SKM-1 (cell line): ENCODE measurements around the gene TACR1.
"Not testable (repeated sequence)": the region's sequence is repeated elsewhere in the genome, so short reads cannot be mapped to it uniquely, and the experiment has no call there.

ENCODE experiments used
- DNase-seq: peaks from one replicate; lab custom pipeline; 2025; ENCODE audit not compliant: unreplicated experiment; lab: John Stamatoyannopoulos, UW

The TACR1 gene

DNA sequence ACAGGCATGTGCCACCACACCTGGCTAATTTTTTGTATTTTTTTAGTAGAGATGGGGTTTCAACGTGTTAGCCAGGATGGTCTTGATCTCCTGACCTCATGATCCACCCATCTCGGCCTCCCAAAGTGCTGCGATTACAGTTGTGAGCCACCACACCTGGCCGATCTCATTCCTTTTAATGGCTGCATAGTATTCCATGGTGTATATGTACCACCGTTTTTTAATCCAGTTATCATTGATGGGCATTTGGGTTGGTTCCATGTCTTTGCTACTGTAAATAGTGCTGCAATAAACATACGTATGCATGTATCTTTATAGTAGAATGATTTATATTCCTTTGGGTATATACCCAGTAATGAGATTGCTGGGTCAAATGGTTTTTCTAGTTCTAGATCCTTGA lies 51.4 kb downstream of the TACR1 start:
- not testable (repeated sequence) for DNase-seq

DNA sequence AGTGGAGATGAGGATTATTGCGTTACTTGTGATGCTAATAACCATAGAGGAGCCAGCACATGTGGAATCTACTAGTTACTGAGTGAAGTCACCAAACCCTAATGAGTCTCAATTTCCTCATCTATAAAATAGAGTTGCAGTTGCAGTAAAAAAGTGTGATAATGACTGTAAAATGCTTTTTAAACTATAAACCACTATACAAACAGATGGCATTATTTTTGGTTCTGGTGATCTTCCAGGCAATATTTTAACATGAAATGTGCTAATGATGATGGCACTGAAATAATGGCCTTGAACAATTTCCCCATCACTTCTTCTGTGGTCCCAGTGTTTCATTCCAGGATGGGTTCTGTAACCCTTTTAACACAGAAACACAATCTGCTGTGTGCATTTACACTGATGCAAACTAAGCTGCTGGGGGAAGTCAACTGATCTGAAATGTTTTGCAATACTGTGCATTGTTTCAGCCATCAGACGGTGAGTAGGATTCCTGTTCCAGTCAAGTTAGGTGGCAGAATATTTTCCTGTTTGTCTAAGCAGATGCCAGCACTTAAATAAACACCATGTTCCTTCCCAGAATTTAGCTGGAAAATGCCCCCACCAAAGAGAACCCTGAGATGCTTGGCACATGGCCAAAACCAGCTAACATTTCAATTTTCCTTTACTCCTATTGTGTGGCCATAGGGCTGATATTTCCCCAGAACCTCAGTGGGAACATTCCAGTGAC lies 52.6 kb downstream of the TACR1 start:
- DNase-seq: no peak

DNA sequence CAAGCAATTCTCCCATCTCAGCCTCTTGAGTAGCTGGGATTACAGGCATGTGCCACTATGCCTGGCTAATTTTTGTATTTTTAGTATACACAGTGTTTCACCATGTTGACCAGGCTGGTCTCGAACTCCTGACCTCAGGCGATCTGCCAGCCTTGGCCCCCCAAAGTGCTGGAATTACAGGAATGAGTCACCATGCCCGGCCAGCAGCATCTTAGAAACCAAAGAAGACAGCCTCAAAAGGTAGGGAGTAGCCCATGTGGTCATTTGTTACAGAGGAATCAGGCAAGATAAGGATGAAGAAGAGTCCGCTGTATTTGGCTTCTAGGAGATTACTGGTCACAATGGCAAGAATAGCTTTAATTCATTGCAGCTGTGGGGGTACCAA lies 53.1 kb downstream of the TACR1 start:
- not testable (repeated sequence) for DNase-seq

DNA sequence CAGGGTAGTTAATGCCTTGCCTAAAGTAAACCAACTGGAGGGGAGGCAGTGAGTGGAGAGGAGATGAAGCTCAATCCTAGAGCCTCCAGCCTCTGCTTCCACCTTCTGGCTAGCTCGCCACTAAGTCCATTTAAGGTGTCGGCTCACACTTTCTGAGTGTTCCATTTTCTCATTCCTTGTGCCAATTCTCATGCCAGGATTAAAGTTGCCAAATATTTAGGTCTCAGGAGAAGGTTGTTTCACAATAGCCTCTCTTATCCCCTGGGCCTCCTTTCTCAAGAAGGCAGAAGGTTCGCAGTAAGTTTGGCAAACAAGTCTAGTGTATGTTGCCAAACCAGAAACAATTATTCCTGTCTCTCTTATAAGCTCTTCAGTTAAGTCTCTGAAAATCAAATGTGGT lies 57.2 kb downstream of the TACR1 start:
- DNase-seq: no peak

DNA sequence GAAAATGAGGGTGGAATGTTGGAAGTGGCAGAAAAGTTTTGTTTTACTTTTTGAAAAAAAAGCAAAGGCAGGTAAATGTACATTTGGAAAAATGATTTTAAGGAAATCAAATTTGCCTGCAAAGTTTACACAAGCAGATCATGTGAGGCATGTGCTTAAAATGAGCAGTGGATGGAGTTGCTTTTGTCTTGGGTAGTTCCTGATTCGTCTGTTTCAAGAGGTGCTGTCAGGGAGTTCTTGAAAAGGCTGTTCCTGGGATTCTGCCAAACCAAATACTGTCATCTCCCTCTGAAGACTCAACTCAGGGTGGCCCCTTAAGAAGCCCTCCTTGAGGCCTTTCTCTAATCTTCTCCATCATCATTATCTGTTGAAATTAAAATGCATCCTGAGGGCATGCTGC lies 59.0 kb downstream of the TACR1 start:
- DNase-seq: no peak

DNA sequence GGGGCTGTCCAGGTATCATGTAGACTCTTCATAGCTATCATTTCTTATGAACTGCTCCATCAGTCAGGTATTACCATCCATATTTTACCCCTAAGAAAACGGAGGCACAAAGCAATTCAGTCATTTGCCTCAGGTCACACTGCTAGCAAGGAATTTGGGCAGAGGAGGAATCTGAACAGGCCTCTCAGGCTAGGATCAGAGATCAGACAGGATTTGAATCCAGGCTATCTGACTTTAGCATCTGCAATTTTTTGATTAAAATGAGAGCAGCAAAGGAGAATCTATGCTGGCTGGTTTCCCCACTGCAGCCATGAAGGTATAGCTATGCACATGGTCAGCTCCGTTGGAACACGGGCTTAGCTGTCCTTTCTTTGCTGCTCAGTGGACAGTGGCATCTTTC lies 60.1 kb downstream of the TACR1 start:
- no peak for DNase-seq

DNA sequence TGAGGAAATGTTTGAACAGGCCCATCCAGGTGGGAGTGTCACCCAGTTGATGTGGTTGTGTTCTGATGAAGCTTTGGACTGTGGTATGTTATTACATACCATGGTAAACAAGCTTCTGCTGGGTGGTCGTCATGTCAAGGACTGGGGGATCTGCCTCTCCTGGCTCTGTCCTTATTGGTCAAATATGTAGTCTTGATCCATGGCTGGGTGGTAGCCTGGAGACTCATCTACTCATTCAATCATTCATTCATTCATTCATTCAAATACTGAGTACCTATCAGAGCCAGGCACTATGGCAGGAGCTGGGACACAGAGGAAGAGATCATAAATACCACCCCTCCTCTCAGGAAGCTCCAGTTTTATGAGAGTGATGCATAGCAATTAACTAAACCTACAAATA lies 60.8 kb downstream of the TACR1 start:
- no peak for DNase-seq

DNA sequence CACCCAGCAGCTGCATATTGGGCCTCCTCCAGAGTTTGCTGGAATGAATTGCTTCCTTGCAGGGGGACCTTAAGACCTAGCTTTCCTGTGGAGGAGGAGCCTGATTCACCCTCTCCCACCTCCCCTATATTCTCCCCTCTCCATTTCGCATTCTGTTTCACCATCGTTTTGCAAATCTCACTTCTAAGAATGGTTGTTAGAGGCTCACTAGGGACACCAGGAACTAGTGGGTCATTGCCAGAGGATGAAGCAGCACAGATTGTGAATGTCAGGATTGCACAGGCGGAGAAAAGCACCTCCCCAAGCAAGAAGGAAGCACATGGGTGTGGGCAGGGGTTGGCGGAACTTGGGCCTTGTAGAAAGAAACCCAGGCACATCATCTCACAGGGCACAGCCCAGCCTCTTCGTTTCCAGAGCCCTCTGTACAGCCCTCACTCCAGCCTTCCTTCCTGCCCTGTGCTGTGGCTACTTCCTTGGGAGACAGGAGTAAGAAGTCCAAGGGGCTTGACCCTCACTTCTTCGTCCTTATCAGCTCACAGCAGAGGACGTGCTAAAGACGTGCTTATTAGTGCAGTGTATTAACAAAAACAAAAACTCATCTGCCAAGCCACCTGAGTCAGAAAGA lies 63.4 kb downstream of the TACR1 start:
- no peak for DNase-seq

DNA sequence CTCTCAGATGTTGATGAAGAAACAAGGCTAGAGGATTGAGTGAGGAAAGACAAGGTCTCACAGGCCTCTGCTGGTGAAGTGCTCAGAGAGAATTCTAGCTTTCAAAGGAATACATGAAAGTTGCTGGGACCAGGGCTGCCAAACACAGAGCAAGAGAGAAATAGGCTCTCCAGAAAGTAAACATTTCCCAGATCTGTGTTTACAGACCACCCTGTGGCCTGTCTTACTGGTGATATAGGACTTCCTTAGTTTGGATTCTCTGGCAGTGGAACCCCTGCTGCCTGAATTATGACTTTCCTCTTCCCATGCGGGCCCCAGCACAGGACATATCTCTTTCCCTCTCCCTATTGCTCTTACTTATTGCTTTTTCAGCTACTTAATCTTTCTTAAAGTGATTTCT lies 64.5 kb downstream of the TACR1 start:
- DNase-seq: no peak

DNA sequence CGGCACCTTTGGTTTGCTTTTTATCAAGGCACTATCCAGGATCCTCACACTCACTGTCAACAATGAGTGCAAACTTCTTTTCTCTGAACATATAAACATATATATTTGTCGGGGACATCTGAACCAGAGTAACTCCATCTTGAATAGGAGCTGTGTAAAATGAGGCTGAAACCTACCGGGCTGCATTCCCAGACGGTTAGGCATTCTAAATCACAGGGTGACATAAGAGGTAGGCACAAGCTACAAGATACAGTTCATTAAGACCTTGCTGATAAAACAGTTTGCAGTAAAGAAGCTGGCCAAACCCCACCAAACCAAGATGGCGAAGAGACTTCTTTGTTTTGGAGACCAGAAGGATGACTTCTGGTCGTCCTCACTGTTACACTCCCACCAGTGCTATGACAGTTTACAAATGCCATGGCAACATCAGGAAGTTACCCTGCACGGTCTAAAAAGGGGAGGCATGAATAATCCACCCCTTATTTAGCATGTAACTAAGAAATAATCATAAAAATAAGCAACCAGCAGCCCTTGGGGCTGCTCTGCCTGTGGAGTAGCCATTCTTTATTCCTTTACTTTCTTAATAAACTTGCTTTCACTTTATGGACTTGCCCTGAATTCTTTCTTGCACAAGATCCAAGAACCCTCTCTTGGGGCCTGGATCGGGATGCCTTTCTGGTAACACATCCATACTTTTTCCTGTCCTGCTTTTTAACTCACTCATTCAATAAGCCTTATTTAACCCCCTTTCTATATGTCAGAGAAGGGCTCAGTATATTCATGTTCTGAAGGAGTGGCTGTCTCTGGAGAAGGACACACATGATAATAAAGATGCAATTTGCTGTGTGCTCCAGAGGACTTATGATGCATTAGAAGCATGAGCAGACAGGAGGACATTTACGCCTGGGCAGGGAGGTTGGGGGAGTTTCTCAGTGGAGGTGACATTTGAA lies 65.4 kb downstream of the TACR1 start:
- DNase-seq: no peak

DNA sequence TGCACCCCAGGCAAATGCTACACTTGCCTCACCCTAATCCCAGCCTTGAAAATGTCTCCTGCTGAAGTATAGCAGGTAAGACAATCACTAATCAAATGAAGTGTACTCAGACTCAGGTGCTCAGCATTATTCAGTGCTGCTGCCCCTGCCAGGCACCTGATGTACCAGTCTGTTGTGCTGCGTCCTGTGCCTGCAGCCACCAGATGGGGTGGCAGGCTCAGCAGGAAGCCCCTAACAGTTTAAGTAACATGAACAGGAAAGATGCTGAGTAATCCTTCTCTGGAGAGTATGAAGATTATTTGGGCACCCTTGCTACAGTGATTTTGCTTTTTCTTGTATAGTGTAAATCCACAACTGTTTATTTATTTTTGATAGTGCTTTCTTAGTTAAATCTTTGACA lies 69.1 kb downstream of the TACR1 start:
- DNase-seq: no peak

DNA sequence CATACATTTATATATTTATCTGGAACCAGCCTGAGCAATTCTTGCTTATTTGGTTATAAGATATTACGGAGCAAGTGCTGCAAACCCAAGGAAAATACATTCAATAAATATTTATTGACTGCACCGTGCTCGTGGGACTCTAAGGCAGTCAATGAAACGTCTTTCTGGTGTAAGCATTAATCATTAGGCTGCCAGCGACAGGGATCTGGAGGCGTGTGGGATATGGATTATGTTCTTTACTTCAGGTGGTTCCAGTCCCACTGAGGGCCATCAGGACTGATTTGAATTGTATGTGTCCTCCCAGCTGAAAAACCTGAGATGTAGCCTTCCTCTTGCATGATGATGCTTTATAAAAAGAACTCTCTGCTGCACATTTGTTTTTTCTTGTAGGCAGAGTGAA lies 75.4 kb downstream of the TACR1 start:
- DNase-seq: no peak

DNA sequence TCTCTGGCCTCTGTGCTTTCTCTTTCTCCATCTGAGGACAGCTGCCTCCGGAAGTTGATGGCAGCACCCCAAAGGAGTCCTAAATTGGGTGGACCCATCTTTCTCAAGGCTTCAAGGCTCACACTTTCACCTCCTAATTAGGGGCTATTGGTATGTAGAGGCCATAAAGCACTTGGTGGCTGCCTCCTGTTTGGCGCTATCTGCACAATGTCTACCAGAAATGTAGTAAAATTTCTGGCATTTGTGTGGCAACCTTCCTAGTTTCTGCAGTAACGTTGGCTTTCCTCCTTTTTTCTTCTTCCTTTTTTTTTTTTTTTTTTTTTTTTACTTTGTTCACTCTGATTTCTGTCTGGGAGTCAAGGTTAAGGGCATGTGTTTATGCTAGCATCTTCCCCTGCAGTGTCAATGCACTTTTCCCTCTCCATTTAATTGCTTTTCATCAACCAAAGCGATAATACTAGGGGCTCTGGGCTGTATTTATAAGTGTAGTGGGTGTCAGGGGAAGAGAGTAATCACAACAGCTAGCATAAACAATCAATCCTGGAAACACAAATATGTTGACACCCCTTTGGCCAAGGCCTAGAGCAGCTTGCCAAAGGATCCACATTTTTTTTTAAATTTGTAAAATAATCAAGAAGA lies 86.0 kb downstream of the TACR1 start:
- no peak for DNase-seq

DNA sequence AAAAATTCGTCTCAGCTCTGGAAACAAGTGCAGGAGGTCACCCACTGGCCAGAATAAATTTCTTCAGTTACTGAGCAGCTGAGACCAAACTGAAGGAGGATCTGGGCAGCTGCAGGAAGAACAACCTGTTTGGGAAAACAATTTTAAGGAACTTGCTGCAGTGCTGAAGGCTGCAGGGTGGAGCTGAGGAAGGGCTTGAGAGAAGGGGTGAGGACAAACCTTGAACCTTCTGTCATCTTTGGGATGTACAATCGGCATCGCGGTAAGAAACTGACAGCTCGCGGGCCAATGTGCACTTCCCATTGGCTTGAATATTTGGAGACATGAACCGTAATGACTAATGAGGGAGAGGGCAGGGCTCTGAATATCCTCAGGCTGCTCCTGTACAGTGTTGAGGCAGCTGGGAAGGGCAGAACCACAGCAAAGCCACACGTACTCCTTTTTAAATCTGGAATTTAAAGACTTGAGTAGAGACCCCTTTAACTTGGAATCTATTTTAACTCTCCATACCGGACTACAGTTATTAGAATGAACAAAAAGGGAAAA lies 90.3 kb downstream of the TACR1 start:
- no peak for DNase-seq

DNA sequence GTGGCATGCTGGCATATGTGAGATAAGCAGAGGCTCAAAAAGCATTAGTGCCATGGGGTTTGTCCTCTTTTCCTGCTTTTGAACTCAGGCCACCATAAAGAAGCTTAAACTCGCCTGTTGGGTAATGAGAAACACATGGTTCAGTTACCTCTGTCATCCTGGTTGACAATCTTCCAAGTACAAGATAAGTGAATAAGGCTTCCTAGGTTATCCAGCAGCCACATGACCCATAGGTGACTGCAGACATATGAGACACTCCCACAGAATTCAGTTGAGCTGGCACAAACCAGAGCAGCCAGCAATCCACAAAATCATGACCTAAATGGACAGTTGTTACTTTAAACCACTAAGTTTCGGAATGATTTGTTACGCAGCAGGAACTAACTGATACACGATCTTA lies 97.3 kb downstream of the TACR1 start:
- DNase-seq: no peak

DNA sequence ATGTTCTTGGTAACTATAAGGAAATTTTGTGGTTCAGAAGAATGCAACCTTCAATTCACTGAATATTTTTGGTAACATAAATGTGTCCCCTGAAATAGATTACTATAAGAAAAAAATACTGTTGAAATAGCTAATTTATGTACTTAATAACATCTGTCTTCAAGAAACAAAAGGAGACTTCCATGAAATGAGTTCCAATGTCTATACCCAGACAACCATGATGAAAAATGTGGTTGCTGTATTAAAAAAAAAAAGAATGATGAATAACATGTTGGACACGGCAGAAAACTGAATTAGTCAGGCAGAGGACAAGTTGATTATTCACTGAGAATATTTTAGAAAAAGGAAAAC lies 98.5 kb downstream of the TACR1 start:
- DNase-seq: no peak

DNA sequence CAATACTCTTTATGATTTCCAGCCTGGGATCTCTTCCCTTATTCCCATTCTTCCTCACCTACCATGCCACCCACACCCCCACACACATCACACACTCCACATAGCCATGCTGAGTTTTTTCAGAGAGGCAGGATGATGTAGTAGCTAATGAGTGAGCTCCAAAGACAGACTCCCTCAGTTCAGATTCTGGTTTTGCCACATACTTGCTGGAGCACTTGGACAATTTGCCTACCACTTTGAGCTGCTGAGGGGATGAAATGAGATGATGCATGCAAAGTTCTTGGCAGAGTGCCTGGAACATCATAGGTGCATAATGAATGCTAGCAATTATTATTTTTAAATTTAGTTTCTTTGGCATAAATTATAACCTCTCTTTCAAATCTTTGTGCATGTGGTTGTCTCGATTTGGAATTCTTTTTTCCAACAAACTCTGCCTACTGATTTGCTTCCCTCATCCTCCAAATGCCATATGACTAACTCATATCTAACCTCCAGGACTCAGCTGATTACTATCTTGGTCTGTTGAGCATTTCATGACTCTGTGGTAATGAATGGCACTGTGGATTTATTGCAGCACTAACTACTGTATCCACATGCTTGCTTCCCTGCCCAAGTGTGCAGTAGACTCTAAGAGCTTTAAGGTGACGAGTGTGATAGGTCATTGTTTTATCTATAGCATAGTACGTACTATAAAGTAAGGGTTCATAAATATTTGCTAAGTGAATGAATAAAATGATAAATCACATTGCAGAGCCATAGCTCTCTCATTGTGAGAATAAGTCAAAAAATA lies 99.1 kb downstream of the TACR1 start:
- no peak for DNase-seq

DNA sequence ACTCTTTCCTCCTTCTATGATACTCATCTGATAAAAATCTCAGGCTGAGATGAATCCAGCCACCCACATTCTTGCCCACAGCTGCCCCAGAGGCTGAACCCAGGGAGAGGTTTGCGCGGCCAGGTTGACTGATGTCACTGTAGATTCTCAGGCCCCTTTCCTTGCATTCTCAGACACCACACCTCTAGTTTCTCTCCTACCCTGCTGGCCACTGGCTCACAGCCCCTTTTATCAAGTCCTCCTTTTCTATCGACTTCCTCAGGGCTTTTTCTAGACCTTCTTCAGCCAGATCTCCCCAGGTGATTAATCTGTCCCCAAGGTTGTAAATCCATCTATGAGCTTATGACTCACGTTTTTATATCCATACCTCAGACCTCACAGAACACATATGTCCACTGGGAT lies 99.8 kb downstream of the TACR1 start:
- DNase-seq: no peak

DNA sequence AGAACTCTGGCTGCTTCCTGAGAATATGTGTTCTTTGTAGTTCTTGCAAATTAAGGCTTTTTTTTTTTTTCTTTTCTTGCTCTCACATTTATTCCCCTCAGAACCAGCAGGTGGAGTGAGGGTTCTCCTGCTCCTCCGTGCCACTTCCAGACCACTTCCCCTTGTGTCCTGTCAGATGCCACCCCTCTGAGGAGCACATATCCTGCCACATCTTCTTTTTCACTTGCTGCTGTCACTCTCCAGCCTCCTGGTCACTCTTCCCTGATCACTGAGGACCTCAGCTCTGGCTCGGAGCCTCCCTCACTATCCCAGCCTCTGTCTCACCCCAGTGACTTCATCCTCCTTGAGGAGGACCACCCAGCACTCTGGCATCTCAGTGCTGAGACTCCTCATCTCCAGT lies 100.5 kb downstream of the TACR1 start:
- DNase-seq: no peak

DNA sequence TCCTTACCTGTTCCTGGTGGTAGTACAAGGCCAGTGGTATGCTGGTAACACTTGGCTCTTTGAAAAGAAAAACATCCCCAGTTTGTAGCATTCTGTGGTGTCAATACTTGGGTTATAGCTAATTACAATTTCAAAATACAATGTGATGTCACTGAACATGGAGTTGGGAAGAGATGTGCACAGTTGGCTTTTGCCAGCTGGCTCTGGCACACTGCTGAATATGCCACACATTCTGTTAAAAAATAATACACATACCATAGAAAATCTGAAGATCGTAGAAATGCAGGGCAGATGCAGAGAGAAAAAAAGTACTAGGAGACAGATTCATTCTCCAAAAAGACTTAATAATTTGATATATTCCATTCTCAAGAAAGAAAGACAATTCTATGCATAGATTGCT lies 101.5 kb downstream of the TACR1 start:
- no peak for DNase-seq

DNA sequence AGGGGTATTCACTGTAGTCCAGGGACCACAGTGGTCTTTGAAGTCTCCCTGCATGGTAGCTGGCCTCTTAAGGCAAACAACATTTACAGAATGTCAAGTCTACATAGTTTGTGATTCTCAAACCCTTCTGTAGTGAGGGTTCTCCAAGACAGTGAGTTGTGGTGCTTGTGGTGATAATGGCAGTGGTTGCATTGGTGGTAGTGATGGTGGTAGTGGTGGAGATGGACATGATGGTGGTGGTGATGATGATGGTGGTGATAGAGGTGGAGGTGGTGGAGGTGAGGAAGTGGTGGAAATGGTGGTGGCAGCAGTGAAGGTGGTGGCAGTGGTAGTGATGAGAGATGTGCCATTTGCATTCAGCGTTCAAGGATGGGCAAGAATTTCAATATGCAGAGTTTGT lies 104.9 kb downstream of the TACR1 start:
- DNase-seq: no peak
